Activated T-helper 1 cell treated with anti-CD3 and anti-CD28 coated beads, Interleukin-2, amount 50 U/mL, for 16 hours (primary cell): ENCODE results near the gene COPZ2.
"Not testable (repeated sequence)": the region's sequence is repeated elsewhere in the genome, so short reads cannot be mapped to it uniquely, and the experiment has no call there.

ENCODE experiments used
- DNase-seq, 2 donors: peaks; one replicate each; pipeline ENCODE4 v3.0.0-alpha.2; 2020; ENCODE audit warnings: low read depth in 1 of 2, low spot score in 1 of 2

COPZ2 gene, protein sequence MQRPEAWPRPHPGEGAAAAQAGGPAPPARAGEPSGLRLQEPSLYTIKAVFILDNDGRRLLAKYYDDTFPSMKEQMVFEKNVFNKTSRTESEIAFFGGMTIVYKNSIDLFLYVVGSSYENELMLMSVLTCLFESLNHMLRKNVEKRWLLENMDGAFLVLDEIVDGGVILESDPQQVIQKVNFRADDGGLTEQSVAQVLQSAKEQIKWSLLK

GRCh38 chr17:48037036-48037837 lies at the start of gene COPZ2:
Gene COPZ2 (minus strand): TSS chr17:48037797. CDS start chr17:48037777, 20 bp downstream.
- peak; percentile 31 to 44 for DNase-seq

DNA sequence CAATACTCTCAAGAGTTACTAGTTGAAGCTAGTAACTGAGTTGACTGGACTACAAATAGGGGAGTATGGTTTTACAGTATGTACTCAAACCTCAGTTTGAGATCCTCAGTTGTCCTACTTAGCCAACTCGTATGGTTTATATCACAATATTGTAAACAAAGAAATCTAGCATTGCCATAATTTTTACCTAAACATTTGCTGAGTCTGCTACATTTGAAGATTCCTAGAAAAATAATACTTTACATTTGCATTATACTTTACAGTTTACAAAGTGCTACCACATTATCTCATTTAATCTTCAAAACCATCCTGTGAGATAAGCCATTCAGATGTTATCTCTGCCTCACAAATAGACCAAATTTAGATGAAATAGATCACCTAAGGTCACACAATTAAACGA lies 47.3 kb upstream of the COPZ2 start:
- DNase-seq = no peak

DNA sequence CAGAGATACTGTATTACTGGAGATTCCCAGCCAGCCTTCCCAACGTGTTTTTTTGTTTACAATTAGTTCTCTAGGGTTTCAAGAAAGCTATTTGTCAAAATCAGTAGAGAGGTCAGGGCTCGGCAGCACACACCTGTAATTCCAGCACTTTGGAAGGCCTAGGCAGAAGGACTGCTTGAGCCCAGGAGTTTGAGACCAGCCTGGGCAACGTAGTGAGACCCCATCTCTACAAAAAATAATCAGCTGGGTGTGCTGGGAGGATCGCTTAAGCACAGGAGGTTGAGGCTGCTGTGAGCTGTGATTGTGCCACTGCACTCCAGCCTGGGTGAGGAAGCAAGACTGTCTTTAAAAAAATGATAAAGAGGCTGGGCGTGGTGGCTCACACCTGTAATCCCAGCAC lies 44.3 kb upstream of the COPZ2 start:
- DNase-seq = no peak

- not testable (repeated sequence) for DNase-seq
Observed at GRCh38 chr17:48077152-48077551, 39.6 kb upstream of the COPZ2 start.

- peak; percentile 47 to 51 for DNase-seq
Observed at GRCh38 chr17:48074322-48075081, 36.9 kb upstream of the COPZ2 start.

GRCh38 chr17:48073566-48074094 lies 36.0 kb upstream of the COPZ2 start:
- DNase-seq = not testable (repeated sequence)

GRCh38 chr17:48072811-48073210 lies 35.2 kb upstream of the COPZ2 start:
- DNase-seq = not testable (repeated sequence)

DNA sequence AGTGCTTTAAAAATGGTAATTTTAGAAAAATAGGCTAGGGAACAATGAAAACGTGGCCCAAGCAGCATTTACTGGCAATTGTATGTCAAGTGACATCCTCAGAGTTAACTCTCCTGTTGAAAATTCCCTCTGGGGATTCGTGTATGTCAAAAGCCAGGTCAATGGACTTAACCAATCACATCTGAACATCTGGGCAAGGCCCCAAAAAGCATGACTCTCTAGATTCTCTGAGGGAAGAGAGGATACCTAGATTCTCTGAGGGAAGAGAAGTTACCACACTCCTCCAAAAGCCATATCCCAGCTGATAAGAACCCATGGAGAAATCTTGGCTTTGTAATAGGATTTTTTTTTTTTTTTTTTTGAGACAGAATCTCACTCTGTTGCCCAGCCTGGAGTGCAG lies 34.1 kb upstream of the COPZ2 start:
- no peak for DNase-seq

DNA sequence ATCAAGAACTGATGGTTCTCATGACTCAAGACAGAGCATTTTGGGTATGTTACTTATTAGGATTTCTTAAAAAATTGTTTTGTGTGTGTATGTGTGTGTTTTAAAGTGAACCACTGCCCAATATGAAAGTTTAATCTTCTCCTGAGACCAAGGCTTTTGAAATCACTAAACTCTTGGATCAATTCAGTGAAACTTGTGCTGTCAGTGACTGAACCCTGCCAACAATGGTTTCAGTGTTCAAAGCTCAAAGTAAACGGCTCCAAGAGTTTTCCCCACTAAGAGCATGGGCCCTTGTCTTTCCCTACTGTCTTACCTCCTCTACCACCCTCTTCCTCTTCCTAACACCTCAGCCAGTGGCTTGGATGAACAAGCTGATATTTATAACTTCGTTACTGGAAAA lies 32.6 kb upstream of the COPZ2 start:
- no peak for DNase-seq

GRCh38 chr17:48068491-48068961 lies 30.9 kb upstream of the COPZ2 start:
- DNase-seq = no peak

- not testable (repeated sequence) for DNase-seq
Observed at GRCh38 chr17:48067808-48068207, 30.2 kb upstream of the COPZ2 start.

DNA sequence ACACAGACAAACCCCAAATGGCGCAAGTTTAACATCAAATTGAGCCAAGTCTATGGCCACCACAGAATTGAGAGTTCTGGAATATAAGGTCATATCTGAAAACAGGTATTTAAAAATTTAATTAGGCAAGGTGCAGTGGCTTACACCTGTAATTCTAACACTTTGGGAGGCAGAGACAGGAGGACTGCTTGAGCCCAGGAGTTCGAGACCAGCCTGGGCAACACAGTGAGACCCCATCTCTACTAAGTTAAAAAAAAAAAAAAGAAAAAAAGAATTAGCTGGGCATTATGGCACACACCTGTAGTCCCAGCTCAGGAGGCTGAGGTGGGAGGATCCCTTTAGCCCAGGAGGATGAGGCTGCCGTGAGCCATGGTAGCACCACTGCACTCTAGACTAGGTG lies 29.6 kb upstream of the COPZ2 start:
- no peak for DNase-seq

GRCh38 chr17:48066656-48067055 lies 29.1 kb upstream of the COPZ2 start:
- DNase-seq = no peak

DNA sequence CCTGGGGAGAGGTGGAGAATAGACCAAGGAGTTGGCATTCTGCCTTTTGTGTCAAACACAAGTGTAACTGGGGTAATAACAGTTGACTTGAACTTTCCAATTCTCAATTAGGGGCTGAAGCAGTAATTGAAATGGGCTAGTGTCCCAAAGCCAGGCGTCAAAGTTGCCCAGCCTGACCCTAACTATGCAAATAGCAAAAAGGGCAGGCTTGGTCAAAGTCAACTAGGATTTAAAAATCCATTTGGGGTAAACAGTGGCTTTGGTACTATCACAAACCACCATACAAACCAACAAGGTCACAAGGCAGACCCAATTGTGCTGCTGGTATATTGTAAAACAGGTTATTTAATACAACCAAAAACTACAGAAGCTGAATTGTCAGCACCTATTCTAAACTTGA lies 28.6 kb upstream of the COPZ2 start:
- no peak for DNase-seq

DNA sequence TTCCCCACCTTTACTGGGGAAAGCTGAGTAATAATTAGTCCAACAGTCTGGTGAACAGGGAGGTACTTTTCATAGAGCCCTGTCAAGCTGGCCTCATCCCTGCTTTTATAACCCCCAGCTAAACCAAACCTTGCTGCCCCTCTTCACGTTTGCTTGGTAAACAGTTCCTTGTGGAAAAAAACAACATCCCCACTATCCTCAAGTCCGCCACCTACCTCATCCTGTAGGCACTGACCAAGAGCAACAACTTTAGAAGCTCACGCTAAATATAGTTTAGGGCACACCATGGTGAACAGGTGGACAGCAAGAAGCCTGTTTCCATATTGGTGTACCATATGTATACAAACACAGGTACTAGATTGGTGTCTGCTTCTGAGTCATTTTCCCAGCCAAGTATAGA lies 27.0 kb upstream of the COPZ2 start:
- no peak for DNase-seq

DNA sequence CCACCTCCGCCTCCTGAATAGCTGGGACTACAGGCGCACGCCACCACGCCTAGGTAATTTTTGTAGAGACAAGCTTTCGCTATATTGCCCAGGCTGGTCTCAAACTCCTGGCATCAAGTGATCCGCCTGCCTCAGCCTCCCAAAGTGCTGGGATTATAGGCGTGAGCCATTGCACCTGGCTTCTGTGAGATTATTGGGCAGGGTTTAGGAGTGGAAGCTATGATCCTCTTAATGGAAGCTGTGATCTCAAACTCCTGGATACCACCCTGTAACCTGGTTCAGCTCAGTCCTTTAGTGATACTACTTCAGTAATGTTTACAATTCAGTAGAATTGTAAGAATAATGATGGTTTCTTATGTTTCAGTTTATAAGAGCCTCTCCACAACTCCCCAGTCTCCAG lies 24.7 kb upstream of the COPZ2 start:
- no peak for DNase-seq

GRCh38 chr17:48060249-48060648 lies 22.7 kb upstream of the COPZ2 start:
- no peak for DNase-seq

DNA sequence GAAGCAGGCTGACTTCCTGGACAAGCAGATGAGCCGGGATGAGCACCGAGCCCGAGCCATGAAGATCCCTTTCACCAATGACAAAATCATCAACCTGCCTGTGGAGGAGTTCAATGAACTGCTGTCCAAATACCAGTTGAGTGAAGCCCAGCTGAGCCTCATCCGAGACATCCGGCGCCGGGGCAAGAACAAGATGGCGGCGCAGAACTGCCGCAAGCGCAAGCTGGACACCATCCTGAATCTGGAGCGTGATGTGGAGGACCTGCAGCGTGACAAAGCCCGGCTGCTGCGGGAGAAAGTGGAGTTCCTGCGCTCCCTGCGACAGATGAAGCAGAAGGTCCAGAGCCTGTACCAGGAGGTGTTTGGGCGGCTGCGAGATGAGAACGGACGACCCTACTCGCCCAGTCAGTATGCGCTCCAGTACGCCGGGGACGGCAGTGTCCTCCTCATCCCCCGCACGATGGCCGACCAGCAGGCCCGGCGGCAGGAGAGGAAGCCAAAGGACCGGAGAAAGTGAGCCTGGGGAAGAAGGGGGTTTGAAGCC lies 21.6 kb upstream of the COPZ2 start:
- DNase-seq = no peak

GRCh38 chr17:48058393-48059124 lies 21.0 kb upstream of the COPZ2 start:
- no peak for DNase-seq

DNA sequence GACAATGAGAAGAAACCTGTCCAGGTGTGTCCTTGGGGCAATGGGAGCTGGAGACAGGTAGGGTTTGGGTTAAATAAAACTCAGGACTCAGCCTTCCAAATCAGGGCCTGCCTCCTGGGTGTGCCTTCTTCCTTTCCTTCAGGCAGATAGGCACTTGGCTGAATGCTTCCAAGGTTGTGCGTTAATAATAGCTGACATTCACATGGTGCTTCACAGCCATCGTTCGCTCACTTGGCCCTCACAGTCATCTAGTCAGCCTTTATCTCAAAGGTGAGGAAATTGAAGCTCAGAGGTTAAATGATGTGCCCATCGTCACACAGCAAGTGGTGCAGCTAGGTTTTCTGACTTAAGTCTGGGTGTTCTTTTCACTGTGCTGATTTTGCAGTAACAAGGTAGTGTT lies 20.0 kb upstream of the COPZ2 start:
- DNase-seq = no peak

DNA sequence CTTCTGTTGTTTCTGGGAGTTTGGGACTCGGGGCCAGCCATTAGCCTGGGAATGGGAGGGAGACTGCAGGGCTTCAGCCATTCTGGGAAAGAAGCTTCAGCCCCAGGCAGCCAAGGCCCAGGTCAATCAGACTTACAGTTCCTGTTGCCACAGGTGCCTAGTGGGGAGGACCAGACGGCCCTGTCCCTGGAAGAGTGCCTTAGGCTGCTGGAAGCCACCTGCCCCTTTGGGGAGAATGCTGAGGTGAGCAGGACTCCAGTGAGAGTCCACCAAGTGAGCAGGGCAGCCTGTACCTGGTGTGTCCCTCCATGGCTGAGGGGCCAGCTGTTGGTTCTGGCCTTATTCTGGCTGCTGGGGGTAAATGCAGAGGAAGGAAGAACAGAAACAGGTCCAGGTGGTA lies 19.3 kb upstream of the COPZ2 start:
- no peak for DNase-seq
